IPS-20b (cell line): ENCODE results near the gene NME7.
"Not testable (repeated sequence)": the region's sequence is repeated elsewhere in the genome, so short reads cannot be mapped to it uniquely, and the experiment has no call there.

ENCODE experiments used
- H3K27ac ChIP-seq: one replicate; pipeline ENCODE4 v1.5.1; 2013; ENCODE audit warnings: low read length
- H3K27me3 ChIP-seq: 2 replicates; pipeline ENCODE4 v1.6.1; 2013; ENCODE audit warnings: mild to moderate bottlenecking, low read length, inconsistent platforms; ENCODE audit not compliant: insufficient read depth
- H3K36me3 ChIP-seq: 2 replicates; pipeline ENCODE4 v1.6.1; 2013; ENCODE audit warnings: low read depth, mild to moderate bottlenecking, inconsistent platforms, low read length, moderate library complexity; ENCODE audit not compliant: insufficient read depth
- H3K4me1 ChIP-seq: 2 replicates; pipeline ENCODE4 v1.6.1; 2013; ENCODE audit warnings: mild to moderate bottlenecking, control low read depth, inconsistent platforms, low read length, moderate library complexity; ENCODE audit not compliant: insufficient read depth
- H3K4me3 ChIP-seq: 2 replicates; pipeline ENCODE4 v1.5.1; 2013; ENCODE audit warnings: mild to moderate bottlenecking, low read length, inconsistent platforms
- H3K9ac ChIP-seq: 2 replicates; pipeline ENCODE4 v1.6.1; 2013; ENCODE audit warnings: low read depth, mild to moderate bottlenecking, inconsistent platforms, low read length, moderate library complexity
- H3K9me3 ChIP-seq: 2 replicates; pipeline ENCODE4 v1.6.1; 2013; ENCODE audit warnings: mild to moderate bottlenecking, low read depth, low read length, inconsistent platforms; ENCODE audit not compliant: insufficient read depth

NME7 gene

DNA sequence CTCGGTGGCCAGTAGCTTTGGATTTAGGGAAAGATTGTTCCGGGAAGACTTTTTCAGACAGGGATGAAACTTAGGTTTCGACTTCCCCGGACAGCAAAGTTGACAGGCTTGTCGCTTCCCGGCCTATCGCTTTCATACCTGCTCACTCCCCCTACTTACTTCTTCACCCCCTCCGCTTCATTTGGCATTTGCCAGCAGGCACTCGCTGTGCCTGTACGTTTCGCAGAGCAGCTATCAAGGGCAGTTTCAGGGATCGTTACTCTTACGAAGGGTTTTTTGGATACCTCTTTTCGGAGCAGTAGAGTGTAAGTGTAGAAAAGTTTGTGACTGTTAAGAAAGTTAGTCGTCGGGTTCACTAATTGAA, 791 bp upstream of the NME7 start:
- Histone ChIP-seq H3K4me1 (no peaks in the 10 kb centered on the region), H3K27me3 (no peaks in the 10 kb centered on the region), H3K36me3 (peaks cover 36% of the 10 kb centered on the region; the same call in 1 of the 2 replicates)

DNA sequence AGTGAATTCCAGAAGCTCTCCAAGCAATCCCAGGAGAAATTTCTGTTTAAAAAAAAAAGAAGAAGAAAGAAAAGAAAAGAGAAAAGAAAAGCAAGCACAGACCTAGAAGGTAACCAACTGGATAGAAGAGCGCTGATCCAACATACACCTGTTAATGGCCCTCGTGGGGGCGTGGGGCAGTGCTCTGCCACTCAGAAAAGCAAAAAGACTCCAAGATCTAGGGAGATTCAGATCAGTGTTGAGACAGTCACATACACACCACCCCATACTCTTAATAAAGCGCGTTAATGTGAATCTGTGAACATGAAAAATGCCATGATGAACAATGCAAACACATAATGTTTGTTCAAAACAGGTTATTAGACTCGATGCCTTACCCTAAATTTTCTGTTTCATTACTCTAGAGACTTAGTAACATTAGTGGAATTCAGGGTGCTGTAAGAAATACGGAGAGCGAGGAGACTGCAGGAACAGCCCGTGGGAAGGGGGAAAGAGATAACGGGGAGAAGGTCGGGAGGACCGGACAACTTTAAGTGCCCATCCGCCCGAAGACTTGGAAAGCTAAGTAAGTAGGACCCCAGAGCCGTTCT, 406 bp downstream of the NME7 start:
- no peak overlapping the region for H3K27ac ChIP-seq
- no peaks in the 10 kb centered on the region for H3K27me3 ChIP-seq
- H3K36me3 ChIP-seq: peaks cover 24% of the 10 kb centered on the region; the same call in 1 of the 2 replicates
- peak overlapping the region; percentile 97 for H3K4me3 ChIP-seq
- peak overlapping the region; percentile 43; the same call in 1 of the 2 replicates for H3K9ac ChIP-seq
- no peaks in the 10 kb centered on the region for H3K4me1 ChIP-seq
- no peaks in the 10 kb centered on the region for H3K9me3 ChIP-seq

More for the DNA sequence above, 791 bp upstream of the NME7 start:
- no peaks in the 10 kb centered on the region for H3K9me3 ChIP-seq
- peak overlapping the region; percentile 97 for H3K4me3 ChIP-seq
- H3K9ac ChIP-seq: peak overlapping the region; percentile 83; the same call in 1 of the 2 replicates
- H3K27ac ChIP-seq: peak overlapping the region; percentile 20

DNA sequence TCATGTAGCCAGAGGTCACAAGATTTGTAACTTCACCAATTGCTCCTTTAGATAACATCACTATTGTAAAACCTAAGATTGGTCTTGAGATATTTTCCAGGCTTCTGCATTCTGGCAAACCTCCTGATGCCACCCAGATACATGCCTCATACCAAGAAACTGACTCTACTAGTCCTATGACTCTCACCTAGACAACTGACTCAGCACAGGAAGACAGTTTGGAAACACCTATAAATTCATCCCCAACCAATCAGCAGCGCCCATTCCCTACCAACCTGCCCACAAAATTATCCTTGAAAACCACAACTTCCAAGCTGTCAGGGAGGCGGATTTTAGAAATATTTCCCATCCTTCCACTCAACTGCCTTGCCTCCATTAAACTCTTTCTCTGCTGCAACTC, 2.6 kb downstream of the NME7 start:
- Histone ChIP-seq H3K27ac (no peak overlapping the region), H3K4me3 (no peak overlapping the region)

DNA sequence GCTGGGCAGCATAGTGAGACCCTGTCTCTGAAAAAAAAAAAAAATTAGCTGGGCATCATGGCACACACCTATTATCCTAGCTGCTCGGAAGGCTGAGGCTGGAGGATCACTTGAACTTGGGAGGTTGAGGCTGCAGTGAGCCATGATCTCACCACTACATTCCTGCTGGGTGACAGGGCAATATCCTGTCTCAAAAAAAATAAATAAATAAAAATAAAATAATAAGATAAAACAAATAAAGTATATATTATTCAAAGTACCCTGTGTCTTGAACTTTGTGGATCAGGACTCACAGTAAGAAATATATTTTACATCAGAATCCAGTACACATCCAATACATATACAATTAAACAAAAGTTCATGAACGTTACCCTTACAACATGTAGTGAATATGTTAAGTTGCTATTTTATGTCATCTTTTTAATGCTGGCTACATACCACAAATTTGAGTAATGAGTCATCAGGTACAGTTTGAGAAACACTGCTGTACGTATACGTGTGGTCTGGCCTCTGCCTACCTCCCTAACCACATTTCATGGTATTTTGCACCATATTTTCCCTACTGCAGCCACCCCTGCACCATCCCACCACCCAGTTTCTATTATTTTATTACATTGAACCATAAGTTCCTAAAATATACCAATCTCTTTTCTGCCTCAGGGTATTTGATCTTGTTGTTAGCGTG, 4.4 kb downstream of the NME7 start:
- H3K9me3 ChIP-seq: no peaks in the 10 kb centered on the region
- H3K4me3 ChIP-seq: no peak overlapping the region
- H3K27me3 ChIP-seq: no peaks in the 10 kb centered on the region
- H3K9ac ChIP-seq: no peak overlapping the region
- H3K4me1 ChIP-seq: no peaks in the 10 kb centered on the region
- H3K27ac ChIP-seq: no peak overlapping the region
- H3K36me3 ChIP-seq: no peaks in the 10 kb centered on the region

More for the DNA sequence above, 2.6 kb downstream of the NME7 start:
- Histone ChIP-seq H3K4me1 (no peaks in the 10 kb centered on the region), H3K27me3 (no peaks in the 10 kb centered on the region), H3K9me3 (no peaks in the 10 kb centered on the region), H3K9ac (no peak overlapping the region), H3K36me3 (0 out of 2 replicates have a peak, but pooled peaks cover 3% of the 10 kb centered on the region)

DNA sequence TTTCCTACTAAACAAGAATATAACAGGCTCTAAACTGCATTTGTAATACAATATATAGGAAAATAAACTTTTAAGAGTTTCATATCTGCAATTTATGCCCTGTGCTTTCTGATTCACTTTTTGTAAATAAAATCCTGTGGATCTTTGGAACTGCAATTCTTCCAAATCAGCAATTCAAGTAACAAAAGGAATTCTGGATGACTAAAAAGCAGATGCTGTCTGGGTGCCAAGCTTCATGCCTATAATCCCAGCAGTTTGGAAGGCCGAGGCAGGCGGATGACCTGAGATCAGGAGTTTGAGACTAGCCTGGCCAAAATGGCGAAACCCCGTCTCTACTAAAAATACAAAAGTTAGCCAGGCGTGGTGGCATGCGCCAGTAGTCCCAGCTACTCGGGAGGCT, 6.3 kb downstream of the NME7 start:
- H3K4me3 ChIP-seq: no peak overlapping the region
- no peaks in the 10 kb centered on the region for H3K36me3 ChIP-seq
- no peak overlapping the region for H3K9ac ChIP-seq
- H3K4me1 ChIP-seq: no peaks in the 10 kb centered on the region
- no peaks in the 10 kb centered on the region for H3K9me3 ChIP-seq
- H3K27me3 ChIP-seq: no peaks in the 10 kb centered on the region
- no peak overlapping the region for H3K27ac ChIP-seq

DNA sequence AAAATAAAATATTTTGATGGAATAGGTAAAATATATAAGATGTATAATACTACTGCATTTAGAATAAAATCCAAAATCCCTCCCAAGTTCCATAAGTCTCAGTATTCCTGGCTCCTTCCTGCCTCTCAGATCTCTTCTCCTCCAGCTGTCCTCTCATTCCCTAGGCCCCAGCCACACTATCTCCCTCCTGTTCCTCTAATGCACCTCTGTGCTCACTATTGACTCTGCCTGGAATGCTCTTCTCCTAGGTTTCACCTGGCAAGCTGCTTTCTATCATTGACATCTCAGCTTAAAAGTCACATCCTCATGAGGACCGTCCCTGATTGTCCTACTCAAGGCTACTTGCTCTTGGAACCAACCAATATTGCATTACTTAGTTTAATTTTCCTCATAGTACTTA, 7.2 kb downstream of the NME7 start:
- H3K27me3 ChIP-seq: no peaks in the 10 kb centered on the region
- no peak overlapping the region for H3K27ac ChIP-seq
- H3K4me3 ChIP-seq: no peak overlapping the region
- no peaks in the 10 kb centered on the region for H3K4me1 ChIP-seq
- no peaks in the 10 kb centered on the region for H3K9me3 ChIP-seq
- H3K9ac ChIP-seq: no peak overlapping the region
- no peaks in the 10 kb centered on the region for H3K36me3 ChIP-seq

DNA sequence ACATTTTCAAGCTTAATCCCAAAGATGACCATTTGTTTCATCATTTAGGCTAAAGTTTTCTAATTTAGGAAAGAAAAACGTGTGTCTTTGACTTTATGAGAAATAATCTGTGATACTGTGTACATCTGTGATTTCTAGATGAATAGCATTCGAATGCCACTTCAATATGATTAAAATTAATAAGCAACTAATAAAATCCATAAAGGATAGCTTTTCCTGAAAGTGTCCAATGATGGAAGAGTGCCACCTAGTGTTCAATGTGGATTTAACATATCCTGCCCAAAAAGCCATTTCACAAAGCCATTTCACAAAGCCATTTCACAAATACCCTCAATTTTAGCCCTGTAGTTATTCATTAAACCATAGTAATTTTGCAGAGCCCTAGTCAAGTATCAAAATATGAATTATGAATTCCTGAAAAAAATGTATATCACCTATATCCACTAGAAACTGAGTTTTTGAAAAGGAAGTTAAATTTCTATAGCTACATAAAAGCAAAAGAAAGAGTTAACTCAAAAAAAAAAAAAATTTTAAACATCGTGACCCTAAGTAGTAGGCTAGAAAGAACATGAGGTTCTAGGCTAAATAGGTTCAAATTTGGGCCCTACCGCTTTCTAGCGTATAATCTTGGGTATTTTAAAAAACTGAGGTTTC, 19.1 kb downstream of the NME7 start:
- H3K27ac ChIP-seq: no peak overlapping the region

DNA sequence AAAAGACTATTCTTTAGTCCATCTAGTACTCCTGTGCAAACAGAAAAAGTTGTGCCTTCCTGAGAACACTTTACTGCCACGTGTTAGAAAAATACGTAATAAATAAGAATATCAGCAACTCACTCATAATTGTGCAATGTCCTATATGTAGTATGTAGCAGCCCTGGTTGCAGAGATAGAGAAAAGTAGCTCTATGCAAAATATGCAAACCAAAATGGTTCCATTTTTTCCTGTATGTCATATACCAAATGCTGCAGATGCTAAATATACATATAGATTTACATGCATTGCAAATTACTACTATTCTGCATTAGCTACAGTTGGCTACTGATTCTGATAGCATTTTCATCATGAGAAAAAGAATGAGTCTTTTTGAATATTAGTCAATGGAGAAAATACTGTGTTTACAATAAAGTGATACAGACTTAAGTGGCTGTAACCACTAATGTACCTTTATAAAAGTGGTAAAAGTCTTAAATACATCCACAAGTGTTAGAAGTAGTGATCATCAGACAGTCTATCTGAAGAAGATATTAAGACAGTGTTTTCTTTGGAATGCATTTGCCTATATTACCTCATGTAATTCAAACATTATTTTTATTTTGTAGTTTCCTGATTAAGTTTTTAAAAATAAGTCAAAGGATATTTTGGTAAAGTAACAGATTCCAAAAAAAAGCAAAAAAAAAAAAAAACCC, 19.8 kb downstream of the NME7 start:
- Histone ChIP-seq H3K9me3 (no peaks in the 10 kb centered on the region), H3K4me3 (no peak overlapping the region)

More for the DNA sequence above, 19.1 kb downstream of the NME7 start:
- no peaks in the 10 kb centered on the region for H3K36me3 ChIP-seq
- H3K4me1 ChIP-seq: no peaks in the 10 kb centered on the region
- H3K9ac ChIP-seq: no peak overlapping the region
- H3K9me3 ChIP-seq: no peaks in the 10 kb centered on the region
- H3K4me3 ChIP-seq: no peak overlapping the region
- no peaks in the 10 kb centered on the region for H3K27me3 ChIP-seq

DNA sequence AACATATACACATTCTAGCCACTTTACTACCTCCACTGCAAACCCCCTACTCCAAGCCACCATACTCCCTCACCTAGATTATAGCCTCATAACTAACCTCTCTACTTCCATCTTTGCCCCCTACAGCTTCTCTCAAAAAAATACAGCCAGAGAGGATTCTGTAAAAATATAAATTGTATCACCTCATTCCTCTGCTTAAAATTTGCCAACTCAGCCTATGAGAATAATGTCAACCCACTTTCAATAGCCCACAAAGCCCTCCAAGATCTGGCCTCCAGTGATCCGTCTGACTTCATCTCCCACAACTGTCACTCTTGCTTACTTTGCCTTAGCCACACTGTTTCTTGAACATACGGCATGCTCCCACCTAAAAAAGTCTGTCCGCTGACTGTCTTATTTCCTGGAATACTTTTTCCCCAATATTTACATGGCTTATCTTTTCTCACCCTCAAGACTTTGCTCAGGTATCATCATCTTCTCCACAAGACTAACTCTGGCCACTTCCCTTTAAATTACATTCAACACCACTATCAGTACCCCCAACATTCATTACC, 21.5 kb downstream of the NME7 start:
- Histone ChIP-seq H3K27me3 (no peaks in the 10 kb centered on the region), H3K4me1 (no peaks in the 10 kb centered on the region; the same call in 1 of the 2 replicates), H3K4me3 (no peak overlapping the region), H3K27ac (no peak overlapping the region), H3K36me3 (no peaks in the 10 kb centered on the region; the same call in 1 of the 2 replicates), H3K9ac (no peak overlapping the region), H3K9me3 (peaks cover 10% of the 10 kb centered on the region)

More for the DNA sequence above, 19.8 kb downstream of the NME7 start:
- H3K36me3 ChIP-seq: no peaks in the 10 kb centered on the region
- no peaks in the 10 kb centered on the region for H3K4me1 ChIP-seq
- no peak overlapping the region for H3K27ac ChIP-seq
- H3K27me3 ChIP-seq: no peaks in the 10 kb centered on the region
- no peak overlapping the region for H3K9ac ChIP-seq

DNA sequence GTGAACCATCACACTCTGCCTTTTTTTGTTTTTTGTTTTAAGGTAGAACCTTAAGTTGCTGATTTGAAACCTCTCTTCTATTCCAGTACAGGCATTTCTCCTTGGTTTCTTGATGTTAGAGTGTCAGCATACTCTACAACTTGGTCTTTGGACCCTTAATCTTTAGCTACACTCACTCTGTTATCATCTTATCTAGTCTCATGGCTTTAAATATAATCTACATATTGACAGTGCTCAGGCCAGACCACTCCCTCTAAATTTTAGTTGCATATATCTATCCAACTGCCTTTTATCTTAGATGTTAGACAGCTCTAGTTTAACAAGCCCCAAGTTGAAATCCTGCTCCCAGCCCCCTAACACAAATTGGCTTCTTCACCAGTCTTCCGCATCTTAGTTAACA, 22.1 kb downstream of the NME7 start:
- Histone ChIP-seq H3K27me3 (no peaks in the 10 kb centered on the region), H3K4me1 (no peaks in the 10 kb centered on the region; the same call in 1 of the 2 replicates), H3K9me3 (peaks cover 13% of the 10 kb centered on the region), H3K4me3 (no peak overlapping the region), H3K9ac (no peak overlapping the region), H3K27ac (no peak overlapping the region), H3K36me3 (no peaks in the 10 kb centered on the region; the same call in 1 of the 2 replicates)

DNA sequence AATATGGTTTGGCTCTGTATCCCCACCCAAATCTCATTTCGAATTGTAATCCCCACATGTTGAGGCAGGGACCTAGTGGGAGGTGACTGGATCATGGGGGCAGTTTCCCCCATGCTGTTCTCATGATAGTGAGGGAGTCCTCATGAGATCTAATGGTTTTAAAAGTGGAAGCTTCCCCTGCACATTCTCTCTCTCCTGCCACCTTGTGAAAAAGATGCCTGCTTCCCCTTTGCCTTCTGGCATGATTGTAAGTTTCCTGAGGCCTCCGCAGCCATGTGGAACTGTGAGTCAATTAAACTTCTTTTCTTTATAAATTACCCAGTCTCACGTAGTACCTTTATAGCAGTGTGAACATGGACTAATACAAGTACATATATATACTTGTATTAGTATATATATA, 25.5 kb downstream of the NME7 start:
- not testable (repeated sequence) for H3K27ac ChIP-seq, H3K4me3 ChIP-seq

More for the DNA sequence above, 25.5 kb downstream of the NME7 start:
- H3K27me3 ChIP-seq, H3K9ac ChIP-seq, H3K36me3 ChIP-seq, H3K4me1 ChIP-seq: not testable (repeated sequence)
- H3K9me3 ChIP-seq: peaks cover 13% of the 10 kb centered on the region
